HepG2 (cell line): ENCODE data around the gene CTSV. TPM values are rescaled to one million over a fixed set of nuclear protein-coding genes. Genes with fewer than 3 reads are reported as not detected.
A peak's percentile ranks its signal among the peaks of the same experiment; 100 is the strongest.

Experiments
- CENPT ChIP-seq: sonication (generic); formaldehyde crosslinking; IDR thresholded peaks from 2 replicates; pipeline ENCODE4 v1.8.0; 2022; ENCODE audit warnings: low read depth, mild to moderate bottlenecking, moderate library complexity, missing genetic modification reagents
- ELF1 ChIP-seq: sonication (generic); formaldehyde crosslinking; IDR thresholded peaks from 2 replicates; pipeline ENCODE4 v1.4.0; 2020; ENCODE audit warnings: missing genetic modification reagents
- GABPA ChIP-seq, 2 experiments: IDR thresholded peaks; 2 replicates each; pipeline ENCODE4 v1.6.1; 2011 to 2016; ENCODE audit warnings: low read depth in 2 of 2, low read length in 1 of 2, missing biosample characterization in 1 of 2, missing genetic modification characterization in 1 of 2
- MED8 ChIP-seq: sonication (generic); formaldehyde crosslinking; IDR thresholded peaks from 2 replicates; pipeline ENCODE4 v1.8.1; 2023; ENCODE audit warnings: mild to moderate bottlenecking, missing genetic modification reagents; ENCODE audit not compliant: insufficient replicate concordance
- MXD1 ChIP-seq: sonication (generic); formaldehyde crosslinking; IDR thresholded peaks from 2 replicates; pipeline ENCODE4 v1.4.0; 2020; ENCODE audit warnings: mild to moderate bottlenecking, missing genetic modification reagents
- RARA ChIP-seq: IDR thresholded peaks from 2 replicates; pipeline ENCODE4 v1.6.1; 2016; ENCODE audit warnings: missing genetic modification reagents, missing compliant biosample characterization
- TBL1XR1 ChIP-seq: fragments of 150-350 bp; IDR thresholded peaks from 2 replicates; pipeline ENCODE4 v1.6.1; 2014; ENCODE audit warnings: borderline replicate concordance, low read length; ENCODE audit not compliant: partially characterized antibody
- ZBTB3 ChIP-seq: sonication (generic); formaldehyde crosslinking; IDR thresholded peaks from 2 replicates; pipeline ENCODE4 v1.4.0; 2020; ENCODE audit warnings: low read depth, mild to moderate bottlenecking, moderate library complexity, missing genetic modification reagents, borderline replicate concordance
- ZFP36L2 ChIP-seq: sonication (generic); formaldehyde crosslinking; IDR thresholded peaks from 2 replicates; pipeline ENCODE4 v1.4.0; 2020; ENCODE audit warnings: missing genetic modification reagents
- ZFP91 ChIP-seq: sonication (generic); formaldehyde crosslinking; IDR thresholded peaks from 2 replicates; pipeline ENCODE4 v1.9.0; 2022; ENCODE audit warnings: missing genetic modification reagents, mild to moderate bottlenecking, borderline replicate concordance
- ZNF10 ChIP-seq: sonication (generic); formaldehyde crosslinking; IDR thresholded peaks from 2 replicates; pipeline ENCODE4 v1.4.0; 2020; ENCODE audit warnings: mild to moderate bottlenecking, low read depth, missing genetic modification reagents, borderline replicate concordance
- ZNF232 ChIP-seq: sonication (generic); formaldehyde crosslinking; IDR thresholded peaks from 2 replicates; pipeline ENCODE4 v1.4.0; 2020; ENCODE audit warnings: missing genetic modification reagents, borderline replicate concordance
- ZNF235 ChIP-seq: sonication (generic); formaldehyde crosslinking; IDR thresholded peaks from 2 replicates; pipeline ENCODE4 v1.8.1; 2023; ENCODE audit warnings: mild to moderate bottlenecking, missing genetic modification reagents, borderline replicate concordance
- ZNF274 ChIP-seq: sonication (generic); formaldehyde crosslinking; IDR thresholded peaks from 2 replicates; pipeline ENCODE4 v1.5.1; 2020; ENCODE audit warnings: mild to moderate bottlenecking, missing genetic modification reagents
- ZNF292 ChIP-seq: sonication (generic); formaldehyde crosslinking; IDR thresholded peaks from 2 replicates; pipeline ENCODE4 v1.8.1; 2022; ENCODE audit warnings: mild to moderate bottlenecking, low read depth, missing genetic modification reagents, borderline replicate concordance
- ZSCAN9 ChIP-seq: IDR thresholded peaks from 2 replicates; pipeline ENCODE4 v1.6.1; 2016; ENCODE audit warnings: borderline replicate concordance
- polyA plus RNA-seq, 8 experiments: library from polyadenylated mRNA; depleted of rRNA in 3 of 8; stranded (reverse) in 7 of 8; unstranded in 1 of 8; fragments of >200 nt; fragmentation: Illumina TruSeq in 4 of 8; extraction: Trizol in 4 of 8; gene quantifications; 2 replicates each; pipeline versions ENCODE4 v1.2.1 to v1.2.3, GENCODE V29; 2011 to 2016; ENCODE audit warnings: low read depth in 4 of 8, missing spikeins in 1 of 8, mixed read lengths in 1 of 8; ENCODE audit not compliant: insufficient read depth in 1 of 8
- total RNA-seq, 5 experiments: library from RNA; depleted of rRNA; stranded (reverse); fragments of >200 nt; fragmentation: Illumina TruSeq; extraction: Trizol; gene quantifications; 2 replicates each; pipeline ENCODE4 v1.2.3, GENCODE V29; 2016; ENCODE audit warnings: low read depth in 1 of 5
- TF ChIP-seq, protein P1 (sequence below): sonication (generic); formaldehyde crosslinking; IDR thresholded peaks from 2 replicates; pipeline ENCODE4 v1.8.0; 2022; ENCODE audit warnings: missing genetic modification reagents, mild to moderate bottlenecking, moderate library complexity, borderline replicate concordance
- TF ChIP-seq, protein P2 (sequence below): sonication (generic); formaldehyde crosslinking; conservative IDR thresholded peaks from 2 replicates; pipeline ENCODE4 v1.4.0; 2020; ENCODE audit warnings: mild to moderate bottlenecking, missing genetic modification reagents, moderate library complexity
- TF ChIP-seq, protein P3 (sequence below): IDR thresholded peaks from 2 replicates; pipeline ENCODE4 v1.6.1; 2012; ENCODE audit warnings: low read depth, low read length, improper control_type of control experiment

The CTSV gene
- total and polyA plus RNA-seq, 2 of the 13 experiments (the other 11 are each of a cell fraction or from before 2014, with no cell fraction given), result 10.6 to 12.6 TPM

DNA sequence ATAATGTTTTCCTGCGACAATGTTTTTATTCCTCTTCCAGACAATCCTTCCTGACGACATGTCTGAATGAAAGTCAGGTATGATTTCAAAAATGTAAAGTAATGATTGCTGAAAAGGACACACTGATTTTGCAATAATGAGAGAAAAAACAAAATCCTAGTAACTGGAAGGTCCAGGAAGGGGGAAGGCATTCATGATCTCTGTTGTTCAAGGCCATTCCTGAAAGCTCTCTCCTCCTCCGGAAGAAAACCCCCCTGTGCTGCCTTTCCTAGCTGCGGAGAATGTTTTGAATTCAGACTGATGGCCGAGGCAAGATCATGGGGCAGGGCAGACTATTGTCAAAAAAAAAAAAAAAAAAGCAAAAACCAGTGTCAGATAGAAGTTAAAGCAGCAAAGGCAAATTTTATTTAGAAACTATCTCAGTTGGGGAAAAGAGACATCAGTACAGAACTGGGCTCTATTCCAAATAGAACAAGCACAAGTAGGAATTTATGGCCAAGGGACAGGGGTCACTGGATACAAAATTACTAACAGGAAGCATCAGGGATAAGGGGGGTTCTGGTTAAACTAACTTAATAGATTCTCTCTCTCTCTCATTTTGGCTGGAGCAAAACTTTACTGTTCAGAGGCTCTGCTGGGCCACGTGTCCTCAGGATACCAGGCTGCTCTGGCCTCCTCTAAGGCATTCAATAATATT is 36.5 kb upstream of the CTSV start (continued):
- TF ChIP-seq, protein P1, sequence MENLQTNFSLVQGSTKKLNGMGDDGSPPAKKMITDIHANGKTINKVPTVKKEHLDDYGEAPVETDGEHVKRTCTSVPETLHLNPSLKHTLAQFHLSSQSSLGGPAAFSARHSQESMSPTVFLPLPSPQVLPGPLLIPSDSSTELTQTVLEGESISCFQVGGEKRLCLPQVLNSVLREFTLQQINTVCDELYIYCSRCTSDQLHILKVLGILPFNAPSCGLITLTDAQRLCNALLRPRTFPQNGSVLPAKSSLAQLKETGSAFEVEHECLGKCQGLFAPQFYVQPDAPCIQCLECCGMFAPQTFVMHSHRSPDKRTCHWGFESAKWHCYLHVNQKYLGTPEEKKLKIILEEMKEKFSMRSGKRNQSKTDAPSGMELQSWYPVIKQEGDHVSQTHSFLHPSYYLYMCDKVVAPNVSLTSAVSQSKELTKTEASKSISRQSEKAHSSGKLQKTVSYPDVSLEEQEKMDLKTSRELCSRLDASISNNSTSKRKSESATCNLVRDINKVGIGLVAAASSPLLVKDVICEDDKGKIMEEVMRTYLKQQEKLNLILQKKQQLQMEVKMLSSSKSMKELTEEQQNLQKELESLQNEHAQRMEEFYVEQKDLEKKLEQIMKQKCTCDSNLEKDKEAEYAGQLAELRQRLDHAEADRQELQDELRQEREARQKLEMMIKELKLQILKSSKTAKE (CRISPR knock-in tag), result 0 out of 2 replicates have a peak, but pooled peaks have one; percentile 17
- TF ChIP-seq ZNF292 (CRISPR knock-in tag) (no peak), ZFP36L2 (CRISPR knock-in tag) (no peak), ELF1 (CRISPR knock-in tag) (no peak), ZNF10 (CRISPR knock-in tag) (no peak), CENPT (CRISPR knock-in tag) (no peak), RARA (CRISPR knock-in tag) (peak; percentile 76), ZNF274 (CRISPR knock-in tag) (no peak), ZSCAN9 (no peak), MXD1 (CRISPR knock-in tag) (no peak), ZBTB3 (no peak), ZNF232 (no peak), MED8 (CRISPR knock-in tag) (no peak), GABPA (IDR thresholded peaks at IDR 0.05; ENCODE audit: low read depth, low read length) (no peak), GABPA (CRISPR knock-in tag; IDR thresholded peaks at IDR 0.05; ENCODE audit: low read depth) (peak; percentile 34; the same call in 1 of the 2 replicates), ZFP91 (no peak), ZNF235 (no peak), TBL1XR1 (no peak)
- TF ChIP-seq, protein P2, sequence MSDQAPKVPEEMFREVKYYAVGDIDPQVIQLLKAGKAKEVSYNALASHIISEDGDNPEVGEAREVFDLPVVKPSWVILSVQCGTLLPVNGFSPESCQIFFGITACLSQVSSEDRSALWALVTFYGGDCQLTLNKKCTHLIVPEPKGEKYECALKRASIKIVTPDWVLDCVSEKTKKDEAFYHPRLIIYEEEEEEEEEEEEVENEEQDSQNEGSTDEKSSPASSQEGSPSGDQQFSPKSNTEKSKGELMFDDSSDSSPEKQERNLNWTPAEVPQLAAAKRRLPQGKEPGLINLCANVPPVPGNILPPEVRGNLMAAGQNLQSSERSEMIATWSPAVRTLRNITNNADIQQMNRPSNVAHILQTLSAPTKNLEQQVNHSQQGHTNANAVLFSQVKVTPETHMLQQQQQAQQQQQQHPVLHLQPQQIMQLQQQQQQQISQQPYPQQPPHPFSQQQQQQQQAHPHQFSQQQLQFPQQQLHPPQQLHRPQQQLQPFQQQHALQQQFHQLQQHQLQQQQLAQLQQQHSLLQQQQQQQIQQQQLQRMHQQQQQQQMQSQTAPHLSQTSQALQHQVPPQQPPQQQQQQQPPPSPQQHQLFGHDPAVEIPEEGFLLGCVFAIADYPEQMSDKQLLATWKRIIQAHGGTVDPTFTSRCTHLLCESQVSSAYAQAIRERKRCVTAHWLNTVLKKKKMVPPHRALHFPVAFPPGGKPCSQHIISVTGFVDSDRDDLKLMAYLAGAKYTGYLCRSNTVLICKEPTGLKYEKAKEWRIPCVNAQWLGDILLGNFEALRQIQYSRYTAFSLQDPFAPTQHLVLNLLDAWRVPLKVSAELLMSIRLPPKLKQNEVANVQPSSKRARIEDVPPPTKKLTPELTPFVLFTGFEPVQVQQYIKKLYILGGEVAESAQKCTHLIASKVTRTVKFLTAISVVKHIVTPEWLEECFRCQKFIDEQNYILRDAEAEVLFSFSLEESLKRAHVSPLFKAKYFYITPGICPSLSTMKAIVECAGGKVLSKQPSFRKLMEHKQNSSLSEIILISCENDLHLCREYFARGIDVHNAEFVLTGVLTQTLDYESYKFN, result peak; percentile 53; the same call in 1 of the 2 replicates
- TF ChIP-seq, protein P3, sequence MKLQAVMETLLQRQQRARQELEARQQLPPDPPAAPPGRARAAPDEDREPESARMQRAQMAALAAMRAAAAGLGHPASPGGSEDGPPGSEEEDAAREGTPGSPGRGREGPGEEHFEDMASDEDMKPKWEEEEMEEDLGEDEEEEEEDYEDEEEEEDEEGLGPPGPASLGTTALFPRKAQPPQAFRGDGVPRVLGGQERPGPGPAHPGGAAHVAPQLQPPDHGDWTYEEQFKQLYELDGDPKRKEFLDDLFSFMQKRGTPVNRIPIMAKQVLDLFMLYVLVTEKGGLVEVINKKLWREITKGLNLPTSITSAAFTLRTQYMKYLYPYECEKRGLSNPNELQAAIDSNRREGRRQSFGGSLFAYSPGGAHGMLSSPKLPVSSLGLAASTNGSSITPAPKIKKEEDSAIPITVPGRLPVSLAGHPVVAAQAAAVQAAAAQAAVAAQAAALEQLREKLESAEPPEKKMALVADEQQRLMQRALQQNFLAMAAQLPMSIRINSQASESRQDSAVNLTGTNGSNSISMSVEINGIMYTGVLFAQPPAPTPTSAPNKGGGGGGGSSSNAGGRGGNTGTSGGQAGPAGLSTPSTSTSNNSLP, result no peak
